22Rv1 (cell line): ENCODE measurements around the gene SYTL1.

Experiments used
- H3K27ac ChIP-seq: fragments of 450-650 bp; 2 replicates; pipeline ENCODE4 v1.5.1; 2017
- CTCF ChIP-seq: fragments of 450-650 bp; IDR thresholded peaks from 2 replicates; pipeline ENCODE4 v1.5.1; 2017; ENCODE audit warnings: mild to moderate bottlenecking
- ZFX ChIP-seq: fragments of 450-650 bp; IDR thresholded peaks from 2 replicates; pipeline ENCODE4 v1.6.1; 2017; ENCODE audit warnings: antibody characterized with exemption, borderline replicate concordance

Gene SYTL1

GRCh38 chr1:27403065-27403726, 61.4 kb downstream of the SYTL1 start:
- TF ChIP-seq ZFX (no peak), CTCF (no peak)
- H3K27ac ChIP-seq: no peak overlapping the region; the same call in 1 of the 2 replicates
